Measurements from ENCODE around the gene IL17D.

Gene IL17D

GRCh38 chr13:20709782-20710181 lies 6.3 kb downstream of the IL17D start:
- 77% methylated on average over 4 of the region's 4 CpGs for WGBS (ENCODE audit: insufficient coverage)
- H3K27ac ChIP-seq (ENCODE audit: insufficient read depth in 1 of 2, low read depth in 1 of 2, low read length in 2 of 2, poor library complexity in 1 of 2, severe bottlenecking in 2 of 2), result no peak overlapping the region
- peaks cover 0 to 8% (median 2%) of the 10 kb centered on the region in 4 experiments for H3K4me1 ChIP-seq (ENCODE audit: control extremely low read depth in 1 of 4, control insufficient read depth in 4 of 4, insufficient read depth in 4 of 4, low read length in 3 of 4)
- POLR2A ChIA-PET, result interaction anchor here (1.3 kb wide), 1 partner anchor 119 kb away, joined by 3 read pairs; no protein-coding TSS in a partner anchor
- H3K36me3 ChIP-seq (ENCODE audit: control insufficient read depth in 4 of 4, insufficient read depth in 4 of 4, low read length in 3 of 4), result no peaks in the 10 kb centered on the region
- no peak for DNase-seq
- no peaks in the 10 kb centered on the region for H3K9me3 ChIP-seq (ENCODE audit: control extremely low read depth in 1 of 5, control insufficient read depth in 4 of 5, insufficient read depth in 2 of 5, low read depth in 1 of 5, low read length in 4 of 5)
- no peaks in the 10 kb centered on the region for H3K27me3 ChIP-seq (replicated peaks in 2 of 5; ENCODE audit: control insufficient read depth in 4 of 5, insufficient read depth in 5 of 5, low read length in 4 of 5)
- CTCF ChIA-PET, result interaction anchor here (0.8 to 3.1 kb wide), 4 partner anchors 13 to 216 kb away, joined by 3 to 24 read pairs (median 4); no protein-coding TSS in a partner anchor
- H3K4me3 ChIP-seq (ENCODE audit: control insufficient read depth in 1 of 7, extremely low read depth in 1 of 7, insufficient read depth in 4 of 7, low read depth in 2 of 7, low read length in 6 of 7), result no peak overlapping the region

- DNase-seq, result peak in 2 of 3 donors; percentile 33 to 35
- WGBS (ENCODE audit: insufficient coverage), result 88% methylated on average over 11 of the region's 13 CpGs
- Histone ChIP-seq H3K27ac (ENCODE audit: insufficient read depth in 1 of 2, low read depth in 1 of 2, low read length in 2 of 2, poor library complexity in 1 of 2, severe bottlenecking in 2 of 2) (no peak overlapping the region), H3K4me1 (ENCODE audit: control extremely low read depth in 1 of 4, control insufficient read depth in 4 of 4, insufficient read depth in 4 of 4, low read length in 3 of 4) (peaks cover 0 to 13% (median 3%) of the 10 kb centered on the region in 4 experiments), H3K9me3 (ENCODE audit: control extremely low read depth in 1 of 5, control insufficient read depth in 4 of 5, insufficient read depth in 2 of 5, low read depth in 1 of 5, low read length in 4 of 5) (no peaks in the 10 kb centered on the region), H3K27me3 (replicated peaks in 2 of 5; ENCODE audit: control insufficient read depth in 4 of 5, insufficient read depth in 5 of 5, low read length in 4 of 5) (no peaks in the 10 kb centered on the region), H3K36me3 (ENCODE audit: control insufficient read depth in 4 of 4, insufficient read depth in 4 of 4, low read length in 3 of 4) (no peaks in the 10 kb centered on the region), H3K4me3 (ENCODE audit: control insufficient read depth in 1 of 7, extremely low read depth in 1 of 7, insufficient read depth in 4 of 7, low read depth in 2 of 7, low read length in 6 of 7) (no peak overlapping the region)
- POLR2A ChIA-PET, result no interaction called here
- CTCF ChIA-PET, result interaction anchor here (0.7 to 3.1 kb wide), 12 partner anchors 11 to 219 kb away, joined by 3 to 24 read pairs (median 4); no protein-coding TSS in a partner anchor
Measured at GRCh38 chr13:20711301-20712044, 8.0 kb downstream of the IL17D start.

DNA sequence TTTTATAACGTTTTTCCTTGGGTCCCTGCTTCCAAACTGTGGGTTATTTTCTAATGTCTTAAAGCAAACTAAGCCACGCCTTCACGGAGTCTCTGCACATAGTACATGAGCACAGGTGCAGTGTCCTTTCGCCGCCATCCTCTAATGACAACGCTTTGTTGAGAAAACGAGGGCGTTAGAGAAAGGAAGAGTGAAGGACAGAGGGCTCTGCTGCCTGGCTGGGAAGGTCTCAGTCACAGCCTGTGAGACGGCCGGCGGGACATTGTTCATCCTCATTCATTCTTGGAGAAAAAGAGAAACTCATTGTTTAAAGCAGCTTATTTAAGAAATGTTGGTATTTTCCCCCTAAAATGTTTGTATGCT lies 9.5 kb downstream of the IL17D start:
- H3K27me3 ChIP-seq (replicated peaks in 2 of 5; ENCODE audit: control insufficient read depth in 4 of 5, insufficient read depth in 5 of 5, low read length in 4 of 5), result no peaks in the 10 kb centered on the region
- no peaks in the 10 kb centered on the region for H3K9me3 ChIP-seq (ENCODE audit: control extremely low read depth in 1 of 5, control insufficient read depth in 4 of 5, insufficient read depth in 2 of 5, low read depth in 1 of 5, low read length in 4 of 5)
- ChIA-PET CTCF (interaction anchor here (1.0 to 2.1 kb wide), 4 partner anchors 11 to 218 kb away, joined by 4 to 9 read pairs (median 4); no protein-coding TSS in a partner anchor), POLR2A (no interaction called here)
- peaks cover 0 to 13% (median 3%) of the 10 kb centered on the region in 4 experiments for H3K4me1 ChIP-seq (ENCODE audit: control extremely low read depth in 1 of 4, control insufficient read depth in 4 of 4, insufficient read depth in 4 of 4, low read length in 3 of 4)
- no peaks in the 10 kb centered on the region for H3K36me3 ChIP-seq (ENCODE audit: control insufficient read depth in 4 of 4, insufficient read depth in 4 of 4, low read length in 3 of 4)
- 74% methylated on average over 11 of the region's 11 CpGs for WGBS (ENCODE audit: insufficient coverage)
- H3K4me3 ChIP-seq (ENCODE audit: control insufficient read depth in 1 of 7, extremely low read depth in 1 of 7, insufficient read depth in 4 of 7, low read depth in 2 of 7, low read length in 6 of 7), result no peak overlapping the region
- no peak for DNase-seq
- no peak overlapping the region for H3K27ac ChIP-seq (ENCODE audit: insufficient read depth in 1 of 2, low read depth in 1 of 2, low read length in 2 of 2, poor library complexity in 1 of 2, severe bottlenecking in 2 of 2)

DNA sequence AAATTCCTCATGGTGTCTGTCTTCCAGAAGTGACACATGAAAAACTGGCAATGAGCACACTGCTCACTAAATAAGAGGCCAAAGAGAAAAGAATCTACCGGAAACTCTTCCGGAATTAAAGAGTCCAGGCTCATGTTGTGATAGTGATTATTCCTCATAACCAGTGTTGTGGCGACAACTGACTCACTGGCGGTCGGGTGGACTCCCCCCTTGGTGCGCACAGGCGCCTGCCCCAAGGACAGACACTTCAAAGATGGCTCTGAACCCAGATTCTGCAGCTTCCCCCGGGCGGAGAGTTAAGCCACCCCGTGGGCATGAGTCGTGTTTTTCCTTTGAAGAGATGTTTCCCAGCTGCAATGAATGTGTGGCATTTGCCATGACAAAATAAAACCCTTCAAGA lies 10.3 kb downstream of the IL17D start:
- Histone ChIP-seq H3K4me1 (ENCODE audit: control extremely low read depth in 1 of 4, control insufficient read depth in 4 of 4, insufficient read depth in 4 of 4, low read length in 3 of 4) (peaks cover 0 to 13% (median 3%) of the 10 kb centered on the region in 4 experiments), H3K36me3 (ENCODE audit: control insufficient read depth in 4 of 4, insufficient read depth in 4 of 4, low read length in 3 of 4) (no peaks in the 10 kb centered on the region), H3K9me3 (ENCODE audit: control extremely low read depth in 1 of 5, control insufficient read depth in 4 of 5, insufficient read depth in 2 of 5, low read depth in 1 of 5, low read length in 4 of 5) (no peaks in the 10 kb centered on the region), H3K27me3 (replicated peaks in 2 of 5; ENCODE audit: control insufficient read depth in 4 of 5, insufficient read depth in 5 of 5, low read length in 4 of 5) (no peaks in the 10 kb centered on the region), H3K27ac (ENCODE audit: insufficient read depth in 1 of 2, low read depth in 1 of 2, low read length in 2 of 2, poor library complexity in 1 of 2, severe bottlenecking in 2 of 2) (no peak overlapping the region), H3K4me3 (ENCODE audit: control insufficient read depth in 1 of 7, extremely low read depth in 1 of 7, insufficient read depth in 4 of 7, low read depth in 2 of 7, low read length in 6 of 7) (no peak overlapping the region)
- 92% methylated on average over 9 of the region's 11 CpGs for WGBS (ENCODE audit: insufficient coverage)
- CTCF ChIA-PET, result interaction anchor here (0.9 to 2.3 kb wide), 7 partner anchors 8 to 219 kb away, joined by 3 to 11 read pairs (median 4); no protein-coding TSS in a partner anchor
- peak in 2 of 3 donors; percentile 41 to 50 for DNase-seq
- POLR2A ChIA-PET, result no interaction called here

DNA sequence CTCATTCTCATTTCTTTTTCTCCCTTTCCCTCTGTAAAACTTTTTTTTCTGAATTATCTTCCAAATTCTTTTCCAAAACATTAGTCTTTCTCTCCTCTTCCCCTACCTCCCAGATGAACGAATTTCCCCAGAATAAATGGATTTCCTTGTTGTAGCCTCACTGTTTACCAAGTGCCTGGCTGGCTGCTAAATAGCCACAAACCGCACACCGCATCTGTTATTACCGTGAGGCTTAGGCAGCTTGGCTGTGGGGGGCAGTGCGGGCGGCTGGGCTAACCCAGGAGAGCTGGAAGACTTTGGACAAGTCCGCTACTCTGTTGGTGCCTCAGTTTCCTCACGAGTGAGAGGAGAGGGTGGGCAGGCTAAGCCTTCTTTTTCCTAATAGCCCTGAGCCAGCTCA lies 10.7 kb downstream of the IL17D start:
- ChIA-PET POLR2A (no interaction called here), CTCF (interaction anchor here (0.9 to 2.3 kb wide), 6 partner anchors 8 to 161 kb away, joined by 3 to 11 read pairs (median 4); no protein-coding TSS in a partner anchor)
- Histone ChIP-seq H3K36me3 (ENCODE audit: control insufficient read depth in 4 of 4, insufficient read depth in 4 of 4, low read length in 3 of 4) (no peaks in the 10 kb centered on the region), H3K4me3 (ENCODE audit: control insufficient read depth in 1 of 7, extremely low read depth in 1 of 7, insufficient read depth in 4 of 7, low read depth in 2 of 7, low read length in 6 of 7) (no peak overlapping the region), H3K4me1 (ENCODE audit: control extremely low read depth in 1 of 4, control insufficient read depth in 4 of 4, insufficient read depth in 4 of 4, low read length in 3 of 4) (peaks cover 0 to 13% (median 3%) of the 10 kb centered on the region in 4 experiments), H3K27me3 (replicated peaks in 2 of 5; ENCODE audit: control insufficient read depth in 4 of 5, insufficient read depth in 5 of 5, low read length in 4 of 5) (no peaks in the 10 kb centered on the region), H3K27ac (ENCODE audit: insufficient read depth in 1 of 2, low read depth in 1 of 2, low read length in 2 of 2, poor library complexity in 1 of 2, severe bottlenecking in 2 of 2) (no peak overlapping the region), H3K9me3 (ENCODE audit: control extremely low read depth in 1 of 5, control insufficient read depth in 4 of 5, insufficient read depth in 2 of 5, low read depth in 1 of 5, low read length in 4 of 5) (no peaks in the 10 kb centered on the region)
- DNase-seq, result no peak
- 89% methylated on average over 6 of the region's 8 CpGs for WGBS (ENCODE audit: insufficient coverage)

DNA sequence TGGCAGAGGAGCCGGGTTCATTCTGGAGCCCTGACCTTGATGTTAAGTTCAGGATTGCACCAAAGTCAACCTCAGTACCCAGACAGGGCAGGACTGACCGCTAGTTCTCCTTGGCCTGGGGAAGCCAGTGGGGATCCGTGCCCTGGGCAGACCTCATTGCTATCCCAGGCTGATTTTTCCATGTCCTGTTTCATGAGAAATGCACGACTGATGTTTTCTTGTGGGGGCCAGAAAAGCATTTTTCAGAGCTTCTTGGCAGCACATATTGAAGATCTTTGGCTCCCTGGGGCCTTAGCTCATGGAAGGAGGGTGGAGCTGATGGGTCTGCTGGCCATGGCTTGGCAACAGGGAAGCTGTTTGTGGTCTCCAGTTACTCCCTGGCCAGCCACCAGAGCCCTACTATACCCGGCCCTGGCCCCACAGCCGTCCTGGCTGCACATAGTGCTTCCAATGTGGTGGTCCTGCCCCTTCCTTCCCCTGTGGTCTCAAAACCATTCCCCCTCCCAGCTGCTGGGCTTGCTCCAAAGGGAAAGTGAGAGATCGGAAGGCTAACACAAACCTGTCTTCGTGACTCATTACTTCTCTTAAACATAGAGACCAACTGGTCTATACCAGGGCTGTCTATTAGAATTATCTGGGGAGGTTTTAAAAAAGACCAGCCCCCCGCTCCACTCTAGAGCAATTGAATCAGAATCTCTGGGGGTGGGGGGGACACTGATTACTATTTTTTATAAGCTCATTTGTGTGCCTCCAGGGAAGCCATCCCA lies 11.2 kb downstream of the IL17D start:
- Histone ChIP-seq H3K27me3 (replicated peaks in 2 of 5; ENCODE audit: control insufficient read depth in 4 of 5, insufficient read depth in 5 of 5, low read length in 4 of 5) (no peaks in the 10 kb centered on the region), H3K4me1 (ENCODE audit: control extremely low read depth in 1 of 4, control insufficient read depth in 4 of 4, insufficient read depth in 4 of 4, low read length in 3 of 4) (peaks cover 0 to 13% (median 3%) of the 10 kb centered on the region in 4 experiments), H3K27ac (ENCODE audit: insufficient read depth in 1 of 2, low read depth in 1 of 2, low read length in 2 of 2, poor library complexity in 1 of 2, severe bottlenecking in 2 of 2) (no peak overlapping the region), H3K4me3 (ENCODE audit: control insufficient read depth in 1 of 7, extremely low read depth in 1 of 7, insufficient read depth in 4 of 7, low read depth in 2 of 7, low read length in 6 of 7) (peak overlapping the region in 1 of 7 experiments; percentile 7), H3K36me3 (ENCODE audit: control insufficient read depth in 4 of 4, insufficient read depth in 4 of 4, low read length in 3 of 4) (no peaks in the 10 kb centered on the region), H3K9me3 (ENCODE audit: control extremely low read depth in 1 of 5, control insufficient read depth in 4 of 5, insufficient read depth in 2 of 5, low read depth in 1 of 5, low read length in 4 of 5) (no peaks in the 10 kb centered on the region)
- 49% methylated on average over 7 of the region's 9 CpGs for WGBS (ENCODE audit: insufficient coverage)
- POLR2A ChIA-PET, result no interaction called here
- CTCF ChIA-PET, result interaction anchor here (0.9 to 2.3 kb wide), 10 partner anchors 8 to 224 kb away, joined by 3 to 11 read pairs (median 4); no protein-coding TSS in a partner anchor
- peak in 1 of 3 donors; percentile 35 for DNase-seq
